KMS-11 (cell line): Measurements from ENCODE around the gene MRPS5.

Source experiments
- H2AFZ ChIP-seq: fragments of 200-600 bp; sonication (generic); 2 replicates; pipeline ENCODE4 v1.6.1; 2016; ENCODE audit warnings: antibody characterized with exemption, mixed run types, low read depth
- H3K27ac ChIP-seq: fragments of 200-600 bp; sonication (generic); 2 replicates; pipeline ENCODE4 v1.6.1; 2016; ENCODE audit warnings: mild to moderate bottlenecking, mixed run types
- H3K27me3 ChIP-seq: fragments of 200-600 bp; sonication (generic); 2 replicates; pipeline ENCODE4 v1.6.1; 2017; ENCODE audit warnings: mild to moderate bottlenecking, low read depth, mixed run types, moderate library complexity; ENCODE audit not compliant: insufficient read depth
- H3K36me3 ChIP-seq: fragments of 200-600 bp; sonication (generic); 2 replicates; pipeline ENCODE4 v1.6.1; 2017; ENCODE audit warnings: mild to moderate bottlenecking, mixed run types; ENCODE audit not compliant: insufficient read depth
- H3K4me1 ChIP-seq: fragments of 200-600 bp; sonication (generic); 2 replicates; pipeline ENCODE4 v1.6.1; 2016; ENCODE audit warnings: mild to moderate bottlenecking, low read depth, mixed run types; ENCODE audit not compliant: poor library complexity, severe bottlenecking
- H3K4me2 ChIP-seq: fragments of 200-600 bp; sonication (generic); 2 replicates; pipeline ENCODE4 v1.7.0; 2016; ENCODE audit warnings: mild to moderate bottlenecking, mixed run types
- H3K4me3 ChIP-seq: fragments of 200-600 bp; sonication (generic); IDR thresholded peaks from 2 replicates; pipeline ENCODE4 v1.6.1; 2017; ENCODE audit warnings: low read depth, low read length, mixed read lengths; ENCODE audit not compliant: insufficient read depth
- H3K79me2 ChIP-seq: fragments of 200-600 bp; sonication (generic); 2 replicates; pipeline ENCODE4 v1.6.1; 2016; ENCODE audit warnings: low read depth, mixed run types; ENCODE audit not compliant: insufficient read depth
- H3K9ac ChIP-seq: fragments of 200-600 bp; sonication (generic); 2 replicates; pipeline ENCODE4 v1.6.1; 2016; ENCODE audit warnings: mild to moderate bottlenecking, mixed run types
- H4K20me1 ChIP-seq: fragments of 200-600 bp; sonication (generic); 2 replicates; pipeline ENCODE4 v1.6.1; 2016; ENCODE audit warnings: mild to moderate bottlenecking, mixed run types; ENCODE audit not compliant: insufficient read depth
- TF ChIP-seq, protein P1 (sequence below): fragments of 200-600 bp; sonication (generic); conservative IDR thresholded peaks from 2 replicates; pipeline ENCODE4 v1.6.1; 2017; ENCODE audit warnings: low read depth, mild to moderate bottlenecking, antibody characterized with exemption, low read length, moderate library complexity, mixed read lengths

The MRPS5 gene

DNA sequence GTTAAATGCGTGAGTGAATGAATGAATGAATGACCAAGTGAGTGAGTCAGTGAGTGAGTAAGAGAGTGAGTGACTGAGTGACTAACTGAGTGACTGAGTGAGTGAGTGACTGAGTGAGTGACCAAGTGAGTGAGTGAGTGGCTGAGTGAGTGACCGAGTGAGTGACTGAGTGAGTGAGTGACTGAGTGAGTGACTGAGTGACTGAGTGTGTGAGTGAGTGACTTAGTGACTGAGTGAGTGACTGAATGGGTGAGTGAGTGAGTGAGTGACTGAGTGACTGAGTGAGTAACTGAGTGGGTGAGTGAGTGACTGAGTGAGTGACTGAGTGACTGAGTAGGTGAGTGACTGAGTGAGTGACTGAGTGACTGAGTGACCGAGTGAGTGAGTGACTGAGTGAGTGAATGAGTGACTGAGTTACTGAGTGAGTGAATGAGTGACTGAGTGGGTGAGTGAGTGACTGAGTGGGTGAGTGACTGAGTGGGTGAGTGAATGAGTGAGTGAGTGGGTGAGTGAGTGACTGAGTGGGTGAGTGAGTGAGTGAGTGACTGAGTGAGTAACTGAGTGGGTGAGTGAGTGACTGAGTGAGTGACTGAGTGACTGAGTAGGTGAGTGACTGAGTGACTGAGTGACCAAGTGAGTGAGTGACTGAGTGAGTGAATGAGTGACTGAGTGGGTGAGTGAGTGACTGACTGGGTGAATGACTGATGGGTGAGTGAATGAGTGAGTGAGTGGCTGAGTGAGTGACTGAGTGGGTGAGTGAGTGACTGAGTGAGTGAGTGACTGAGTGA lies 84.8 kb downstream of the MRPS5 start:
- Histone ChIP-seq H3K4me3 (no peak overlapping the region), H2AFZ (no peak overlapping the region), H3K27ac (no peak overlapping the region), H4K20me1 (no peaks in the 10 kb centered on the region), H3K36me3 (no peaks in the 10 kb centered on the region), H3K4me2 (no peak overlapping the region), H3K27me3 (no peaks in the 10 kb centered on the region), H3K4me1 (no peaks in the 10 kb centered on the region), H3K9ac (no peak overlapping the region), H3K79me2 (no peaks in the 10 kb centered on the region)
- TF ChIP-seq, protein P1, sequence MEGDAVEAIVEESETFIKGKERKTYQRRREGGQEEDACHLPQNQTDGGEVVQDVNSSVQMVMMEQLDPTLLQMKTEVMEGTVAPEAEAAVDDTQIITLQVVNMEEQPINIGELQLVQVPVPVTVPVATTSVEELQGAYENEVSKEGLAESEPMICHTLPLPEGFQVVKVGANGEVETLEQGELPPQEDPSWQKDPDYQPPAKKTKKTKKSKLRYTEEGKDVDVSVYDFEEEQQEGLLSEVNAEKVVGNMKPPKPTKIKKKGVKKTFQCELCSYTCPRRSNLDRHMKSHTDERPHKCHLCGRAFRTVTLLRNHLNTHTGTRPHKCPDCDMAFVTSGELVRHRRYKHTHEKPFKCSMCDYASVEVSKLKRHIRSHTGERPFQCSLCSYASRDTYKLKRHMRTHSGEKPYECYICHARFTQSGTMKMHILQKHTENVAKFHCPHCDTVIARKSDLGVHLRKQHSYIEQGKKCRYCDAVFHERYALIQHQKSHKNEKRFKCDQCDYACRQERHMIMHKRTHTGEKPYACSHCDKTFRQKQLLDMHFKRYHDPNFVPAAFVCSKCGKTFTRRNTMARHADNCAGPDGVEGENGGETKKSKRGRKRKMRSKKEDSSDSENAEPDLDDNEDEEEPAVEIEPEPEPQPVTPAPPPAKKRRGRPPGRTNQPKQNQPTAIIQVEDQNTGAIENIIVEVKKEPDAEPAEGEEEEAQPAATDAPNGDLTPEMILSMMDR, result no peak
